H9 (cell line): ENCODE results near the gene ARHGEF39. TPM values are rescaled to one million over a fixed set of nuclear protein-coding genes. Genes with fewer than 3 reads are reported as not detected.

Experiments
- DNase-seq: peaks from one replicate; pipeline ENCODE4 v3.0.0-alpha.2; 2017
- H2AFZ ChIP-seq: one replicate; pipeline ENCODE4 v1.6.1; 2013; ENCODE audit warnings: mild to moderate bottlenecking, low read length, control low read depth, moderate library complexity
- H2AK5ac ChIP-seq: 2 replicates; pipeline ENCODE4 v1.6.1; 2013; ENCODE audit warnings: low read length, control low read depth, mixed read lengths; ENCODE audit not compliant: insufficient read length
- H2BK120ac ChIP-seq: one replicate; pipeline ENCODE4 v1.6.1; 2013; ENCODE audit warnings: low read depth, mild to moderate bottlenecking, low read length, control low read depth, inconsistent platforms; ENCODE audit not compliant: poor library complexity, severe bottlenecking
- H2BK12ac ChIP-seq: 2 replicates; pipeline ENCODE4 v1.6.1; 2013; ENCODE audit warnings: low read length, control low read depth, mixed read lengths, low read depth; ENCODE audit not compliant: insufficient read length
- H2BK15ac ChIP-seq: 2 replicates; pipeline ENCODE4 v1.6.1; 2013; ENCODE audit warnings: low read depth, low read length, control low read depth
- H2BK20ac ChIP-seq: one replicate; pipeline ENCODE4 v1.6.1; 2013; ENCODE audit warnings: low read depth, mild to moderate bottlenecking, low read length, control low read depth, inconsistent platforms; ENCODE audit not compliant: poor library complexity, severe bottlenecking
- H2BK5ac ChIP-seq: 2 replicates; pipeline ENCODE4 v1.6.1; 2013; ENCODE audit warnings: low read length, control low read depth, mixed read lengths; ENCODE audit not compliant: insufficient read length
- H3K14ac ChIP-seq: 2 replicates; pipeline ENCODE4 v1.6.1; 2013; ENCODE audit warnings: low read length, control low read depth; ENCODE audit not compliant: insufficient read depth
- H3K18ac ChIP-seq: 2 replicates; pipeline ENCODE4 v1.6.1; 2013; ENCODE audit warnings: low read depth, mild to moderate bottlenecking, mixed read lengths, low read length, control low read depth; ENCODE audit not compliant: insufficient read length
- H3K23ac ChIP-seq: 2 replicates; pipeline ENCODE4 v1.6.1; 2013; ENCODE audit warnings: low read length, control low read depth, mixed read lengths, low read depth; ENCODE audit not compliant: insufficient read length
- H3K23me2 ChIP-seq: 2 replicates; pipeline ENCODE4 v1.6.1; 2013; ENCODE audit warnings: low read depth, mild to moderate bottlenecking, mixed read lengths, low read length, control low read depth; ENCODE audit not compliant: insufficient read length, poor library complexity, severe bottlenecking
- H3K27ac ChIP-seq: 2 replicates; pipeline ENCODE4 v1.5.1; 2013; ENCODE audit warnings: low read length, control low read depth, mixed read lengths, low read depth; ENCODE audit not compliant: insufficient read length
- H3K27me3 ChIP-seq: 2 replicates; pipeline ENCODE4 v1.6.1; 2013; ENCODE audit warnings: low read length, control low read depth, inconsistent platforms; ENCODE audit not compliant: insufficient read depth
- H3K4ac ChIP-seq: 2 replicates; pipeline ENCODE4 v1.6.1; 2013; ENCODE audit warnings: low read depth, mild to moderate bottlenecking, control low read depth, inconsistent platforms, low read length, moderate library complexity
- H3K4me1 ChIP-seq: 2 replicates; pipeline ENCODE4 v1.6.1; 2013; ENCODE audit warnings: low read length, control low read depth, inconsistent platforms; ENCODE audit not compliant: insufficient read depth
- H3K4me2 ChIP-seq: 2 replicates; pipeline ENCODE4 v1.6.1; 2013; ENCODE audit warnings: low read length, control low read depth, mixed read lengths; ENCODE audit not compliant: insufficient read length, insufficient read depth
- H3K56ac ChIP-seq: 2 replicates; pipeline ENCODE4 v1.6.1; 2013; ENCODE audit warnings: low read depth, mild to moderate bottlenecking, mixed read lengths, low read length, control low read depth; ENCODE audit not compliant: insufficient read length
- H3K79me1 ChIP-seq: 2 replicates; pipeline ENCODE4 v1.6.1; 2013; ENCODE audit warnings: low read depth, mild to moderate bottlenecking, moderate library complexity, low read length, control low read depth, inconsistent platforms; ENCODE audit not compliant: insufficient read depth, poor library complexity, severe bottlenecking
- H3K79me2 ChIP-seq: 2 replicates; pipeline ENCODE4 v1.6.1; 2013; ENCODE audit warnings: low read length, control low read depth, inconsistent platforms; ENCODE audit not compliant: insufficient read depth
- H3K9ac ChIP-seq: 2 replicates; pipeline ENCODE4 v1.6.1; 2013; ENCODE audit warnings: low read length, control low read depth, mixed read lengths; ENCODE audit not compliant: insufficient read length; ENCODE audit errors: extremely low read depth
- H3K9me3 ChIP-seq: one replicate; pipeline ENCODE4 v1.6.1; 2013; ENCODE audit warnings: low read depth, low read length, inconsistent platforms; ENCODE audit not compliant: control insufficient read depth
- H3T11ph ChIP-seq: one replicate; pipeline ENCODE4 v1.6.1; 2013; ENCODE audit warnings: mild to moderate bottlenecking, low read length, control low read depth, inconsistent platforms
- H4K20me1 ChIP-seq: one replicate; pipeline ENCODE4 v1.6.1; 2013; ENCODE audit not compliant: control insufficient read depth, insufficient read length, insufficient read depth
- H4K5ac ChIP-seq: 2 replicates; pipeline ENCODE4 v1.6.1; 2013; ENCODE audit warnings: low read depth, mild to moderate bottlenecking, mixed read lengths, low read length, control low read depth; ENCODE audit not compliant: insufficient read length
- H4K8ac ChIP-seq: replicated peaks from 2 replicates; pipeline ENCODE4 v1.6.1; 2013; ENCODE audit warnings: low read length, control low read depth, mixed read lengths, low read depth; ENCODE audit not compliant: insufficient read length
- H4K91ac ChIP-seq: 2 replicates; pipeline ENCODE4 v1.6.1; 2013; ENCODE audit warnings: low read depth, mild to moderate bottlenecking, moderate library complexity, mixed read lengths, low read length, control low read depth; ENCODE audit not compliant: insufficient read length
- H3K27ac Mint-ChIP-seq, 3 experiments: 2 replicates in 2 of 3; 3 replicates in 1 of 3; pipeline ENCODE4 v1.8.0; 2020 to 2021; ENCODE audit warnings: mixed read lengths in 3 of 3, mild to moderate bottlenecking in 1 of 3, moderate library complexity in 1 of 3
- H3K27me3 Mint-ChIP-seq: 2 replicates; pipeline ENCODE4 v1.8.0; 2021; ENCODE audit warnings: low read depth, mild to moderate bottlenecking, moderate library complexity, mixed read lengths
- H3K36me3 Mint-ChIP-seq, 3 experiments: 2 replicates in 2 of 3; 3 replicates in 1 of 3; pipeline ENCODE4 v1.8.0; 2020 to 2021; ENCODE audit warnings: low read depth in 3 of 3, mixed read lengths in 3 of 3; ENCODE audit not compliant: insufficient read depth in 1 of 3
- H3K4me1 Mint-ChIP-seq, 2 experiments: 2 replicates each; pipeline ENCODE4 v1.8.0; 2020; ENCODE audit warnings: mixed read lengths in 2 of 2
- H3K4me3 Mint-ChIP-seq, 2 experiments: 2 replicates in 1 of 2; 3 replicates in 1 of 2; pipeline ENCODE4 v1.8.0; 2020 to 2021; ENCODE audit warnings: mild to moderate bottlenecking in 2 of 2, mixed read lengths in 2 of 2, moderate library complexity in 1 of 2
- H3K9me3 Mint-ChIP-seq, 2 experiments: 2 replicates in 1 of 2; 3 replicates in 1 of 2; pipeline ENCODE4 v1.8.0; 2020; ENCODE audit warnings: mild to moderate bottlenecking in 2 of 2, mixed read lengths in 2 of 2, moderate library complexity in 1 of 2
- WGBS: extraction: QIAGEN DNeasy Blood & Tissue Kit; methylation state at CpG from one replicate; pipeline ENCODE4 v1.1.7; 2013; ENCODE audit warnings: missing lambda C conversion rate, low lambda C conversion rate, mixed read lengths; ENCODE audit not compliant: insufficient read length; ENCODE audit errors: extremely low coverage; 5-methylcytosine and 5-hydroxymethylcytosine counted together
- total RNA-seq: library from RNA; stranded (reverse); gene quantifications from 2 replicates; pipeline ENCODE4 v1.2.1, GENCODE V29; 2021
- TF ChIP-seq, protein P1 (sequence below): fragments of 200-600 bp; sonication (generic); conservative IDR thresholded peaks from 3 replicates; pipeline ENCODE4 v1.8.0; 2021; ENCODE audit warnings: antibody characterized with exemption, mild to moderate bottlenecking

The ARHGEF39 gene
- total RNA-seq, 1 experiment from 2014 or later, result 24.4 TPM

DNA sequence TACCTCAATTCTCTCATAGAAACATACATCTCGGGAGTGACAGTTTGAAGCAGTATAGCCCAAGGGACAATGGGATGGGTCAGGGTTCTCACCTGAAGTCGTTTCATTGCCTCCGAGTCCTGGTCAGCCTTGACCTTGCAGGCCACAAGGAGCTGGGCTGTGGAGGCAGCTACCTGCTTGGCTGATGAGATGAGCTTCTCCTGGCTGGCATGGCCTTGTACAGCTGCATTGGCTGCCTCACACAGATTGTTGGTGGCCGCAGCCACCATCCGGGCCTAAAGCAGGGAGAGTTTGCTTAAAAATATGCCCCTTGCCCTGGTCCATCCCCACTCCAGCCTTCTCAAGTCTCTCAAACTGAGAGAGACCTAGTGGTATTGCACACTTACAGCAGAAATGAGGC, 33.2 kb upstream of the ARHGEF39 start:
- WGBS, result no CpG with 5 or more reads among the region's 5 CpGs
- Mint-ChIP-seq H3K36me3 (peaks cover 2 to 17% (median 5%) of the 10 kb centered on the region in 3 experiments; a peak in 6 of 7 replicates), H3K4me1 (no peaks in the 10 kb centered on the region; a peak in 1 of 4 replicates), H3K4me3 (no peak overlapping the region), H3K9me3 (no peaks in the 10 kb centered on the region), H3K27ac (no peak overlapping the region), H3K27me3 (no peaks in the 10 kb centered on the region)
- Histone ChIP-seq H3K27me3 (no peaks in the 10 kb centered on the region), H3K79me1 (no peaks in the 10 kb centered on the region), H3K56ac (no peak overlapping the region), H2AK5ac (no peak overlapping the region), H4K8ac (no peak overlapping the region), H3K23ac (no peak overlapping the region), H4K5ac (no peak overlapping the region), H2AFZ (no peak overlapping the region), H3K23me2 (no peaks in the 10 kb centered on the region), H4K91ac (no peak overlapping the region), H3K79me2 (no peaks in the 10 kb centered on the region), H3K4ac (no peak overlapping the region), H2BK12ac (no peak overlapping the region), H2BK20ac (no peak overlapping the region), H4K20me1 (no peaks in the 10 kb centered on the region), H2BK120ac (no peak overlapping the region), H3K9ac (no peak overlapping the region), H3K4me2 (no peak overlapping the region), H3K18ac (no peak overlapping the region), H3K9me3 (no peaks in the 10 kb centered on the region), H2BK5ac (no peak overlapping the region), H3K14ac (no peak overlapping the region), H3K4me1 (no peaks in the 10 kb centered on the region), H3K27ac (no peak overlapping the region), H3T11ph (no peak overlapping the region), H2BK15ac (no peak overlapping the region)
- no peak for DNase-seq
- TF ChIP-seq, protein P1, sequence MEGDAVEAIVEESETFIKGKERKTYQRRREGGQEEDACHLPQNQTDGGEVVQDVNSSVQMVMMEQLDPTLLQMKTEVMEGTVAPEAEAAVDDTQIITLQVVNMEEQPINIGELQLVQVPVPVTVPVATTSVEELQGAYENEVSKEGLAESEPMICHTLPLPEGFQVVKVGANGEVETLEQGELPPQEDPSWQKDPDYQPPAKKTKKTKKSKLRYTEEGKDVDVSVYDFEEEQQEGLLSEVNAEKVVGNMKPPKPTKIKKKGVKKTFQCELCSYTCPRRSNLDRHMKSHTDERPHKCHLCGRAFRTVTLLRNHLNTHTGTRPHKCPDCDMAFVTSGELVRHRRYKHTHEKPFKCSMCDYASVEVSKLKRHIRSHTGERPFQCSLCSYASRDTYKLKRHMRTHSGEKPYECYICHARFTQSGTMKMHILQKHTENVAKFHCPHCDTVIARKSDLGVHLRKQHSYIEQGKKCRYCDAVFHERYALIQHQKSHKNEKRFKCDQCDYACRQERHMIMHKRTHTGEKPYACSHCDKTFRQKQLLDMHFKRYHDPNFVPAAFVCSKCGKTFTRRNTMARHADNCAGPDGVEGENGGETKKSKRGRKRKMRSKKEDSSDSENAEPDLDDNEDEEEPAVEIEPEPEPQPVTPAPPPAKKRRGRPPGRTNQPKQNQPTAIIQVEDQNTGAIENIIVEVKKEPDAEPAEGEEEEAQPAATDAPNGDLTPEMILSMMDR, result no peak
